Chondrocyte (in vitro differentiated cells): ENCODE measurements around the gene PAK2. TPM values are rescaled to one million over a fixed set of nuclear protein-coding genes. Genes with fewer than 3 reads are reported as not detected.

Experiments
- DNase-seq: peaks from one replicate; pipeline ENCODE4 v3.0.0; 2021; ENCODE audit warnings: mixed read lengths, low spot score
- H3K27ac Mint-ChIP-seq: one replicate; pipeline ENCODE4 v1.8.0; 2021; ENCODE audit warnings: mild to moderate bottlenecking, moderate library complexity, mixed read lengths; ENCODE audit not compliant: unreplicated experiment
- H3K27me3 Mint-ChIP-seq: 2 replicates; pipeline ENCODE4 v1.8.0; 2021; ENCODE audit warnings: low read depth, mixed read lengths
- H3K36me3 Mint-ChIP-seq: 2 replicates; pipeline ENCODE4 v1.8.0; 2021; ENCODE audit warnings: low read depth, mixed read lengths
- H3K4me1 Mint-ChIP-seq: 2 replicates; pipeline ENCODE4 v1.8.0; 2021; ENCODE audit warnings: low read depth, mild to moderate bottlenecking, mixed read lengths
- H3K4me3 Mint-ChIP-seq: one replicate; pipeline ENCODE4 v1.8.0; 2021; ENCODE audit warnings: mild to moderate bottlenecking, moderate library complexity, mixed read lengths; ENCODE audit not compliant: unreplicated experiment
- H3K9me3 Mint-ChIP-seq: 2 replicates; pipeline ENCODE4 v1.8.0; 2021; ENCODE audit warnings: low read depth, mixed read lengths
- total RNA-seq: library from RNA; stranded (reverse); gene quantifications from 3 replicates; pipeline ENCODE4 v1.2.1, GENCODE V29; 2021
- TF ChIP-seq, protein P1 (sequence below): fragments of 200-600 bp; sonication (generic); IDR thresholded peaks from 2 replicates; pipeline ENCODE4 v1.5.0; 2021; ENCODE audit warnings: antibody characterized with exemption, mild to moderate bottlenecking, moderate library complexity

PAK2 gene
- total RNA-seq, 1 donor from 2014 or later: 90.3 TPM

DNA sequence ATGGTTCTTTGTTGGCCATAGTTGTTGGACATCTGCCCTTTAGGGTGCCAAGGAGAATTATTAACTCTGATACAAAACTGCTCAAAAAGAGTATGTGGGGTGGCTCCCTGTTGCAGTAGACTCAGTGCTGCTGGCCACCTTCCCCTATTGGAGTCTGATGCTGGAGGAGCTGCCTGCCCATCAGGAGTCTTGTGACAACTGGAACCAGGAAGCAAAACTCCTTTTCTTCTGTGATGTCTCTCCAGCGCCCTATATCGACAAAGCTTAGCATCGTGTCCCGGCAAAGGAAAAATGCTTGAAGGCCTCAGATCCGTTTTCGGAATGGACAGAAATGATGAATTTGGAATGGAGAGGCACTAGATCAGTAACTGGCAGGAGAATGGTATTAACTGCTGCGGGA is 23.5 kb downstream of the PAK2 start:
- Mint-ChIP-seq H3K27me3 (no peaks in the 10 kb centered on the region), H3K9me3 (no peaks in the 10 kb centered on the region), H3K4me3 (no peak overlapping the region), H3K36me3 (peaks cover 2% of the 10 kb centered on the region), H3K4me1 (peaks cover 15% of the 10 kb centered on the region), H3K27ac (no peak overlapping the region)
- TF ChIP-seq, protein P1, sequence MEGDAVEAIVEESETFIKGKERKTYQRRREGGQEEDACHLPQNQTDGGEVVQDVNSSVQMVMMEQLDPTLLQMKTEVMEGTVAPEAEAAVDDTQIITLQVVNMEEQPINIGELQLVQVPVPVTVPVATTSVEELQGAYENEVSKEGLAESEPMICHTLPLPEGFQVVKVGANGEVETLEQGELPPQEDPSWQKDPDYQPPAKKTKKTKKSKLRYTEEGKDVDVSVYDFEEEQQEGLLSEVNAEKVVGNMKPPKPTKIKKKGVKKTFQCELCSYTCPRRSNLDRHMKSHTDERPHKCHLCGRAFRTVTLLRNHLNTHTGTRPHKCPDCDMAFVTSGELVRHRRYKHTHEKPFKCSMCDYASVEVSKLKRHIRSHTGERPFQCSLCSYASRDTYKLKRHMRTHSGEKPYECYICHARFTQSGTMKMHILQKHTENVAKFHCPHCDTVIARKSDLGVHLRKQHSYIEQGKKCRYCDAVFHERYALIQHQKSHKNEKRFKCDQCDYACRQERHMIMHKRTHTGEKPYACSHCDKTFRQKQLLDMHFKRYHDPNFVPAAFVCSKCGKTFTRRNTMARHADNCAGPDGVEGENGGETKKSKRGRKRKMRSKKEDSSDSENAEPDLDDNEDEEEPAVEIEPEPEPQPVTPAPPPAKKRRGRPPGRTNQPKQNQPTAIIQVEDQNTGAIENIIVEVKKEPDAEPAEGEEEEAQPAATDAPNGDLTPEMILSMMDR: no peak
- DNase-seq: no peak

DNA sequence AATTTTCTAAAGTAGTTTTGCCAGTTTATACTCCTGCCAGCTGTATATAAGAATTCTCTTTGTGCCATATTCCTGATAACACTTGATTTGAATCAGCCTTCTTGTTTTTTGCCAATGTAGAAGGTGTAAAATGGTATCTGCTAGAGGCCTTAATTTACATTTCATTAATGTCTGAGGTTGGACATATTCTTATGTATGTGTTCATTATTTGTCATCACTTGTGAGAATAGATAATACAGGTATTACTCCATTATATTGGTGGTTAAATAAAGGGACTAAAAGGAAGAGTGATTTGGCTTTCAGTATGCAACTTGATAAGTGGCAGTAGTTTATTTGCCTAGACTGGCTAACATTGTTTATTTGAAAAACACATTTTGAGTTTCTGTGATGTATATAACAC is 25.8 kb downstream of the PAK2 start:
- no peaks in the 10 kb centered on the region for H3K9me3 Mint-ChIP-seq
- DNase-seq: no peak
- peaks cover 7% of the 10 kb centered on the region for H3K4me1 Mint-ChIP-seq
- H3K27ac Mint-ChIP-seq: no peak overlapping the region
- peaks cover 2% of the 10 kb centered on the region for H3K36me3 Mint-ChIP-seq
- no peaks in the 10 kb centered on the region for H3K27me3 Mint-ChIP-seq
- H3K4me3 Mint-ChIP-seq: no peak overlapping the region
- TF ChIP-seq, protein P1: no peak

DNA sequence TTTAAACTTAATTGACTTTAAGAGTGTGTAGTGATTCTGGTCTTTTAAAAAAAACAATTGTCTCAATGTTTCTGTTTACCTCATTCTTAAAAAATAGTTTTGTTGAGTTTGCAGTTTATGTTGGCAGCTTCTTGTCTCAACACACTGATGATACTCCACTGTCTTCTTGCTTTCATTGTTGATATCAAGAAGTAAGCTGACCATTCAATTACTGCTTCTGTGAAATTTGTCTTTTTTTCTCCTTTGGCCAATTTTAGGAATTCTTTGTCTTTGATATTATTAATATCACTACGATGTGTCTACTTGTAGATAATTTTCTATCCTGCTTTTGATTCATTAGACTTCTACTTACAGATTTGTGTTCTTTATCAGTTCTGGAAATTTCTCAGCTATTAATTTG is 31.4 kb downstream of the PAK2 start:
- Mint-ChIP-seq H3K36me3 (peaks cover 5% of the 10 kb centered on the region), H3K27ac (peak overlapping the region; percentile 5), H3K9me3 (peaks cover 7% of the 10 kb centered on the region), H3K4me1 (peaks cover 40% of the 10 kb centered on the region), H3K27me3 (no peaks in the 10 kb centered on the region), H3K4me3 (no peak overlapping the region)
- no peak for DNase-seq
- TF ChIP-seq, protein P1: no peak

DNA sequence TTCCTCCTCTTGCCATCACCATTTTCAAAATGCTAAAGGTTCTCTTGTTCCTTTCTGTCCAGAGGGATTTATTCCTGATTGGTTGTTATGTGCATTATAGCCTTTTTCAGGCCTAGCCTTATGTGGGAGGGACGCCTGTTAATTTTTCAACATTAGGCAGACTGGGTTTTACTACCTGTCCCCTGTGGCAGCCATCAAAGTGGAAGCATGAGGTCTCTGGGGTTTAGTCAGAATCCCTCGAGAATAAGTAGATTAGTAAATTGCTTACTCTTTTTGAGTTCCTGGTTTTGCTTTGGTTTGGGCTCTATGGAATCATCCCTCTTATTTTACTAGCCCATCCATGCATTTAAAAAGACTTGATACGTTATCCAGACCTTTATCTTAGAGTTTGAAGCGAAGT is 32.4 kb downstream of the PAK2 start:
- H3K36me3 Mint-ChIP-seq: peaks cover 5% of the 10 kb centered on the region
- peaks cover 7% of the 10 kb centered on the region for H3K9me3 Mint-ChIP-seq
- H3K4me3 Mint-ChIP-seq: no peak overlapping the region
- H3K27ac Mint-ChIP-seq: no peak overlapping the region
- no peaks in the 10 kb centered on the region for H3K27me3 Mint-ChIP-seq
- no peak for DNase-seq
- H3K4me1 Mint-ChIP-seq: peaks cover 47% of the 10 kb centered on the region
- TF ChIP-seq, protein P1: no peak

DNA sequence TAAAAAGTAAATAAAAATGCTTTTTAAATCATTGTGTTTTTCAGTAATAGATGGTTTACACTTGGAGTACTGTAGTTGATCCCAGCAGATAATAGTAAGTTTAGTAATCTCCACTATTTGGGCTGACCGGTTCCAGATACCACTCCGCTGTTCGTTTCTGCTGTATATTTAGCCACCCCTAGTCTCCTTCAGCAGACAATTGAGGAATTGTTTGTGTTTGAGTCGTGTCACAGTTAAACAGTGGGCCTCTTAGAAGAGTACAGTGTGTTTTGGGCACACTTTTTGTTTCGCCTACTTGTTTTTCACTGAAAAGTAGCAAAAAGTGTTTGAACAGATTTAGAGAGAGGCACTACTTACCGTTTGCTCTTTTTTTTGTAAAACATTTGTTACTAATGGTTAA is 33.2 kb downstream of the PAK2 start:
- H3K9me3 Mint-ChIP-seq: peaks cover 7% of the 10 kb centered on the region
- H3K4me3 Mint-ChIP-seq: no peak overlapping the region
- no peaks in the 10 kb centered on the region for H3K27me3 Mint-ChIP-seq
- H3K27ac Mint-ChIP-seq: peak overlapping the region; percentile 28
- no peak for DNase-seq
- H3K36me3 Mint-ChIP-seq: peaks cover 5% of the 10 kb centered on the region
- H3K4me1 Mint-ChIP-seq: peaks cover 52% of the 10 kb centered on the region
- TF ChIP-seq, protein P1: no peak
